Ecto neural progenitor cell (in vitro differentiated cells): ENCODE data around the gene KIAA1549.

ENCODE experiments used
- DNase-seq: peaks from one replicate; pipeline ENCODE4 v3.0.0-alpha.2; 2018; ENCODE audit warnings: low spot score

The KIAA1549 gene

GRCh38 chr7:138882249-138882648 lies 98.9 kb downstream of the KIAA1549 start:
- no peak for DNase-seq

GRCh38 chr7:138881579-138882188 lies 99.5 kb downstream of the KIAA1549 start:
- DNase-seq, result no peak

- DNase-seq, result no peak
Observed at GRCh38 chr7:138880881-138881578, 100.2 kb downstream of the KIAA1549 start.

GRCh38 chr7:138879356-138879755 lies 101.8 kb downstream of the KIAA1549 start:
- DNase-seq, result no peak

GRCh38 chr7:138878856-138879255 lies 102.3 kb downstream of the KIAA1549 start:
- no peak for DNase-seq

- DNase-seq, result no peak
Observed at GRCh38 chr7:138878051-138878450, 103.1 kb downstream of the KIAA1549 start.

- DNase-seq, result no peak
Observed at GRCh38 chr7:138876326-138876725, 104.9 kb downstream of the KIAA1549 start.

GRCh38 chr7:138875794-138876193 lies 105.4 kb downstream of the KIAA1549 start:
- DNase-seq, result no peak

GRCh38 chr7:138873220-138873892 lies 107.8 kb downstream of the KIAA1549 start:
- no peak for DNase-seq

GRCh38 chr7:138872576-138872975 lies 108.6 kb downstream of the KIAA1549 start:
- no peak for DNase-seq

- no peak for DNase-seq
Observed at GRCh38 chr7:138871814-138872090, 109.4 kb downstream of the KIAA1549 start.

GRCh38 chr7:138871065-138871813 lies 110.0 kb downstream of the KIAA1549 start:
- DNase-seq, result no peak

GRCh38 chr7:138869353-138869752 lies 111.8 kb downstream of the KIAA1549 start:
- DNase-seq, result no peak

- DNase-seq, result no peak
Observed at GRCh38 chr7:138868711-138869110, 112.5 kb downstream of the KIAA1549 start.

- DNase-seq, result no peak
Observed at GRCh38 chr7:138867744-138868143, 113.4 kb downstream of the KIAA1549 start.

GRCh38 chr7:138866353-138866752 lies 114.8 kb downstream of the KIAA1549 start:
- no peak for DNase-seq

- DNase-seq, result no peak
Observed at GRCh38 chr7:138865843-138866242, 115.3 kb downstream of the KIAA1549 start.

GRCh38 chr7:138864667-138865066 lies 116.5 kb downstream of the KIAA1549 start:
- no peak for DNase-seq

GRCh38 chr7:138863931-138864330 lies 117.3 kb downstream of the KIAA1549 start:
- DNase-seq, result no peak

- DNase-seq, result no peak
Observed at GRCh38 chr7:138861051-138861450, 120.1 kb downstream of the KIAA1549 start.

- DNase-seq, result no peak
Observed at GRCh38 chr7:138857728-138858127, 123.5 kb downstream of the KIAA1549 start.

GRCh38 chr7:138854115-138854645 lies 127.0 kb downstream of the KIAA1549 start:
- DNase-seq, result no peak

- no peak for DNase-seq
Observed at GRCh38 chr7:138853448-138853847, 127.7 kb downstream of the KIAA1549 start.
